CD1c-positive myeloid dendritic cell (primary cell): ENCODE results near the gene YPEL1.
A peak's percentile ranks its signal among the peaks of the same experiment; 100 is the strongest.
"Not testable (repeated sequence)": the region's sequence is repeated elsewhere in the genome, so short reads cannot be mapped to it uniquely, and the experiment has no call there.

Source experiments
- DNase-seq: peaks from one replicate; pipeline ENCODE4 v3.0.0-alpha.2; 2016; ENCODE audit errors: extremely low spot score

YPEL1 gene

DNA sequence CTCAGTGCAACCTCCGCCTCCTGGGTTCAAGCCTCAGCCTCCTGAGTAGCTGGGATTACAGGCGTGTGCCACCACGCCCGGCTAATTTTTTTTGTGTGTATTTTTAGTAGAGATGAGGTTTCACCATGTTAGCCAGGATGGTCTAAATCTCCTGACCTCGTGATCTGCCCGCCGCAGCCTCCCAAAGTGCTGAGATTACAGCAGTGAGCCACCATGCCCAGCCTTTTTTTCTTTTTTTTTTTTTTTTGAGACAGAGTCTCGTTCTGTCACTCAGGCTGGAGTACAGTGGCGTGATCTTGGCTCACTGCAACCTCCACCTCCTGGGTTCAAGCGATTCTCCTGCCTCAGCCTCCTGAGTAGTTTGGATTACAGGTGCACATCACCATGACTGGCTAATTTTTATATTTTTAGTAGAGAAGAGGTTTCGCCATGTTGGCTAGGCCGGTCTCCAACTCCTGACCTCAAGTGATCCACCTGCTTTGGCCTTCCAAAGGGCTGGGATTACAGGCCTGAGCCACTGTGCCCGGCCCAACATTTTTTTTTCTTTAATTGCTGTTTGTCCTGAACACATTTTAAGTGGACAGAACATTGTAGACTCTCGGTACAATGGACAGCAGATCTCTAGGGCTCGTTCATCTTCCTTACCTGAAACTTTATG lies 14.3 kb downstream of the YPEL1 start:
- DNase-seq: not testable (repeated sequence)

DNA sequence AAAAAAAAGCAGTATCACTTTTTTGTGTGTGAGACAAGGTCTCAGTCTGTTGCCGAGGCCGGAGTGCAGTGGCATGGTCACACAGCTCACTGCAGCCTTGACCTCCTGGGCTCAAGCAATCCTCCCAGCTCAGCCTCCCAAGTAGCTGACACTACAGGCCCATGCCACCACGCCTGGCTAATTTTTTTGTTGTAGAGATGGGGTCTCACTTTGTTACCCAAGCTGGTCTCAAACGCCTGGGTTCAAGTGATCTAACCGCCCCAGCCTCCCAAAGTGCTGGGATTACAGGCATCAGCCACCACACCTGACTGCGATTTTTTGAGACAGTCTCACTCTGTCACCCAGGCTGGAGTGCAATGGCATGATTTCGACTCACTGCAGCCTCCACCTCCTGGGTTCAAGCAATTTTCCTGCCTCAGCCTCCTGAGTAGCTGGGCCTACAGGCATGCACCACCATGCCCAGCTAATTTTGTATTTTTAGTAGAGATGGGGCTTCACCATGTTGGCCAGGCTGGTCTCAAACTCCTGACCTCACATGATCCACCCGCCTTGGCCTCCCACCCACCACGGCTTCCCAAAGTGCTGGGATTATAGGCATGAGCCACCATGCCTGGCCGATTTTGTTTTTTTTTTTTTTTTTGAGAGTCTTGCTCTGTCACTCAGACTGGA lies 15.3 kb downstream of the YPEL1 start:
- DNase-seq: not testable (repeated sequence)

DNA sequence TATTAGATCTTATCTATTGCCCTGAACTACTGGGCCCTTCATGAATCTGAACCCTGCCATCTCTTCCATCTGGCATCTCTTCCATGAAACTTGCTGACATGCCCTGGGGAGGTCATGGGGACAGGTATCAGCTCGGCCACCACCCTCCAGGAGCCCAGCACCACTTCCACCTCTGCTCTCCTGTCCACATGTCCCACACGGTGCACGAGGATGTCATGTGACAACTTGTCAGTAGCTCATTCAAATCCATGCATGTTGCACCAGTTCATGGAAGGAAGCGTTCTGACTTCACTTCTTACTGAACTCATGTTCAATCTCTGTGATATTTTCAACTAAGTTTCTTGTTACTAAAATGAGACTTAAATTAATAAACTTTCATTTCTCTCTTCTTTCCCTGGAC lies 16.6 kb downstream of the YPEL1 start:
- DNase-seq: peak; percentile 51

DNA sequence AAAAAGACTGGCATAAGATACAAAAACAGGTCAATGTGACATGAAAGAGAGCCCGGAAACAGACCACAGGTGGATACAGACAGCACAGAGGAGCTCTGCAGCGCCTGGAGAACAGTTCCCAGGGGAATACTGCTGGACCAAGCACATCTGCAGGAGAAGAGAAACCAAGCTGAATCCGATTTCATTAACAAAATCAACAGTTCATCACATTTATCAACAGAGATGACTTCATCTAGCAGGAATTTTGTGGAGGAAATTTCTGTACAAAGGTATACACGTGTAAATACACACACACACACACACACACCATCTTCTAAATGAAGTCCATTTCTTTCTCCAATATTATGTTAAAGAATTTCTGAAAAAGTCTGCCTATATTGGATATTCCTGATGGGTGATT lies 17.1 kb downstream of the YPEL1 start:
- DNase-seq: no peak

DNA sequence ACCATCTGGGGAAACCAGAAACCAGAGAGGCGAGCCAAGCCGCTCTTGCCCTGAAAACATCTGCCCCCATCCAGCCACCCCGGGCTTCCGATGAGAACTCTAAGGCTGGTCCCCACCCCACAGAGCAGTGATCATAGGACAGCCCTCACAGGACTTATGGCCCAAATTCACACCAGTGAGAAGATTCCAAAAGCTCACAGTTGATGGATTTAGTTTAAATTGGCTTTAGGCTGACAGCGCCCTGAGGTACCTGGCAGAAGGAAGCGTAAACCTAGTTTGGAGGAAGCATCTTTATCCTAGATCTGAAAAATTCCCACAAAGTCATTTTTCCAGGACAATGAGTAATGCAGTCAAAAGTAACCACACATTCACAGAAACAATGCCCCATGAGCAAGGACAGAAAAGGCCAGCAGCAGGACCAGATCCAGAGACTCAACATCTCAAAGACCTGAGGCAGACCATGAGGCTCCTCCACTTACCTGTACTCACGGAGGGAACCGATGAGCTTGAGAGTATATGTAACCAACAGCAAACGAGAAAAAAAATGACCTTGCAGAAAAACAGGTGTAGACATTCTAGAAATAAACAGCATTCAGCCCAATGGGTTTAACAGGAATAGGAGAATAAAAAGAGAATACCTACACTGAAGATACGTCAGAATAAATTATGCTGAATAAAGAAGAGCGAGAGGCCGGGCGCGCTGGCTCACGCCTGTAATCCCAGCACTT lies 19.0 kb downstream of the YPEL1 start:
- DNase-seq: not testable (repeated sequence)

DNA sequence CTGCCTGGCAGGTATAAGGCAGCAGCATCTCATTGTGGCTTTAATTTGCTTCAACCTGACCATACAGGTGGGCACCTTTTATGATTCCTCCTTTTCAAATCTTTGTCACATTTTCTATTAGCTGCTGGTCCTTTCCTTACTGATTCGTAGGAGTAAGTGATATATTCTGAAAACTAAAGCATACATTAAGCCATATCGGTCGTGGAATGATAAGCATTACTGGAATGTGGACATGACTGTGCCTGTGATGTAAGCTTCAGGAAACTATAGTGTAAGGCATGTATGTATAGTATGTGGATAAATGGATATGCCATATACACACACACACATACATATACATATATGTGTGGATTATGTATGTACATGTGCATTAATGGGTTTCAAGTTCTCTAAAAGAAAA lies 20.8 kb downstream of the YPEL1 start:
- no peak for DNase-seq

DNA sequence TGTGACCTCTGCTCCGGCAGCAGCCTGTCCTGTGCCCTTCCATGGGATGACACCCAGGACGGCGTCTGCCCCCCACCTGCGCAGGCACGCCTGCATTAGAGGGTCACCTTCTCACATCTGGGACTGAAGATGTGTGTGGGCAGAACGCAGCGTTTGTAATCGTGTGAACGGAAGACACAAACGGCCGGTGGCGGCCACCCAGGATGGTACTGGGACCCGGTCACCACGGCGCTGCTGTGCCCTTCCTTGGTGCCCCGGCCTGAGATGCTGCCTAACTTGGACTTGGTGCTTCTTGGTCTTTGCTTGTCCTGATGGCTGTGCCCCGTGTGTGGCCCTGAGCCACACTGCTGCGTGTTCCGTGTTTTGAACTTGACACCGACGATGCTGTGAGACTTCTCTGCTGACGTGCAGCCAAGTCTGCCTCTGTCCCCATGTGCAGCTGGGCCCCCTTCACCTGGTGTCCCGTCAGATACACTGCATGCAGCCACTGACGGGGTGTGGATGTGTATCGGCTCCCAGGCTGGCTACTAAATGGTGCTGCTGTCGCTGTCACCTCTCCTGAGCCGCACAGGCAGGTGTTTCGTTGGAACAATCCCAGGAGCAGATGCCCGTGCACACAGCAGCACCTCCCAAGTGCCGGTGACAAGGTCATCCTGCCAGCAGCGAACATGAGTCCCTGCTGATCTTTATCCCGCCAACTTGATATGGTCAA lies 21.4 kb downstream of the YPEL1 start:
- DNase-seq: no peak

DNA sequence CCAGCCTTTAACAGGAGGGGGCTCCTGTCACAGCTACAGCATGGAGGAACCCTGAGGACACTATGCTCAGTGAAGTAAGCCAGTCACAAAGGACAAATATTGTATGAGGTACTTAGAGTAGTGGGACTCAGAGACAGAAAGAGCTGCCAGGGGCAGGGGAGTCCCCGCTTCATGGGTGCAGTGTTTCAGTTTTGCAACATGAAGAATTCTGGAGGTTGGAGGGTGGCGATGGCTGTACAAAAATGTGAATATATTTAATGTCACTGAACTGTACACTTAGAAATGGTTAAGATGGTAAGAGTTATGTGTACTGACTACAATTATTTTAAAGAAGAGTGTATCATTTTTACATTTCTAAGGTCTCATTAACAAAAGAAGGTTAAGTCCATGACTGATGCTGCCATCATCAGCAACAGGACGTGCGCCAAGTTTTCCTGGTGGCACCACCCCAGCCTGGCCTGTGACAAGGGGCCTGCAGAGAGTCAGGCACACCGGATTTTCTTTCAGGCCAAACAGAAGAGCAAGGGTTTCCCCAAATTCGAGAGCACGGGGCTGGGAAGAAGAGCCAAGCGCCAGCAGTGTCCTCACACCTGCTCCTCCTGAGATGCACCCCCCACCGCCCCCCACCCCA lies 22.1 kb downstream of the YPEL1 start:
- no peak for DNase-seq

DNA sequence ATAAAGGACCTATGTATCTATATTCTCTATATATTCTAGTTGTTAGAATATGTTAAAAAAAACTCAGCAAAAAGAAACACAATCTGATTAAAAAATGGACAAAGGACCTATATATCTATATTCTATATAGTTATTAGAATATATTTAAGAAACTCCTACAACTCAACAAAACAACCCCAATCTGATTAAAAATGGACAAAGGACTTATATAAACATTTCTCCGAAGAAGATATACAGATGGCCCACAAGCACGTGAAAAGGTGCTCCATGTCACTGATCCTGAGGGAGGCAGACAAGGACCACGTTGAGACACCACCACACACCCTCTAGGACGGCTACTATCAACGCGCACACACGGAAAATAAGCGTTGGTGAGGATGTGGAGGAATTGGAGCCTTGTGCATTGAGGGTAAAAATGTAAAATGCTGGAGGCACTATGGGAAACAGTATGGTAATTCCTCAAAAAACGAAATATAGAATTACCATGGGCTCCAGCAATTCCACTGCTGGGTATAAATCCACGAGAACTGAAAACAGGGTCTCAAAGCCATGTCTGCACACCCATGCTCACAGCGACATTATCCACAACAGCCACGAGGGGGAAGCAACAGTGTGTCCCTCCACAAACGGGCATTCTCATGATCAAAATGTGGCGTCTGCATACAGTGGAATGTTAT lies 22.7 kb downstream of the YPEL1 start:
- DNase-seq: peak; percentile 76

DNA sequence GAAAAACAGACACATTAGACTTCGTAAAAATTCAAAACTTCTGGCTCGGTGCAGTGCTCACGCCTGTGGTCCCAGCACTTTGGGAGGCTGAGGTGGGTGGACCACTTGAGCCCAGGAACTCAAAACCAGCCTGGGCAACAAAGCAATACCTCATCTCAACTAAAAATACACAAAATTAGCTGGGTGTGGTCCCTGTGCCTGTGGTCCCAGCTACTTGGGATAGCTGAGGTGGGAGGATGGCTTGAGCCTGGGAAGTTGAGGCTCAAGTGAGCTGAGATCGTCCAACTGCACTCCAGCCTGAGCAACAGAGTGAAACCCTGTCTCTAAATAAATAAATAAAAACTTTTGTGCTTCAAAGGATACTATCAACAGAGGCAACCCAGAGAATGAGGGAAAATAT lies 23.7 kb downstream of the YPEL1 start:
- DNase-seq: no peak

DNA sequence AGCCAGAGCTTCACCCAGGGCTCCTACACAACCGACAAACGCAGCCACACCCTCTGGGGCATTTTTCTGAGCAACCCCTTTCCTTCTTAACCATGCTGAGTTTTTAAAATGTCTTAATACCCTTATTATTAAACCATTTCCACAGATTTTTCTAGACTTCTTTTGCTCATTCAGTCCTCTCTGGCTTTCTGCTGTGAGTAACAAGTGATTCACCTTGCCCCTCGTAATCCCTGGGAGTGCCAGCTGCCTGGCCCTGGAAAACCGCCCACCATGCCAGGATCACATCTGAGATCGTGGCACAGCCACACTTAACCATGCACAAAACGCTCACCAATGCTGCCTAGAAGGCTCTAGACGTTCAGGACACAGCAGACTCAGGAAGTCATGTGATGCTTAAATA lies 25.4 kb downstream of the YPEL1 start:
- no peak for DNase-seq

DNA sequence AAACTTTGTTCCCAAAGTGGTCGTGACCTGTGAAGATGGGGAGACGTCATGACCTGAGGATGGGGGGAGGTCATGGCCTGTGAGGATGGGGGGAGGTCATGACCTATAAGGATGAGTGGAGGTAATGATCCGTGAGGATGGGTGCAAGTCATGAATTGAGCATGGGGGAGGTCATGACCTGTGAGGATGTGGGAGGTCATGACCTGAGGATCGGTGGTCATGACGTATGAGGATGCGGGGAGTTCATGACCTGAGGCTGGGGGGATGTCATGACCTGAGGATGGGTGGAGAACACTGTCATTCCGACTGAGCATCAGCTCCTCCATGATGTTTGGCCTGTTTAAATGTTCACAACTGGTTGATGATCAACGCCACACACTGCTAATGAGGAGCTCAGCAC lies 25.9 kb downstream of the YPEL1 start:
- DNase-seq: no peak

DNA sequence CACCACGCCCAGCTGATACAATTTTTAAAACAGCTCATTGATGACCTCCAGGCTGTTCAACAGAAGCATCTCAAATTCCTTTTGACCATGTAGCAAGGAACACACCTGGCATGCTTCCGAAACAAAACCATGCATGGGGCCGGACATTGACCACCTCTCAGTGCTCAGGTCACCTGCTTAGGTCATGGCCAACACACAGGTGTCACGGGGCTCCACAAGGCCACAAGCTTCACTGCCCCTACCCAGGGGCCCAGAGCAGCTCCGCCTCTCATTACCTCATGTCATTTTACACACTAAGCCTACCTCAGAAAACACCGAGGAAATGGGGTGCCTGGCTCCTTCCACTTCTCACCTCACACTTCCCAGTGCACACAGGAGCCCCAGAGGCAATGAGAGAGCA lies 26.6 kb downstream of the YPEL1 start:
- DNase-seq: no peak

DNA sequence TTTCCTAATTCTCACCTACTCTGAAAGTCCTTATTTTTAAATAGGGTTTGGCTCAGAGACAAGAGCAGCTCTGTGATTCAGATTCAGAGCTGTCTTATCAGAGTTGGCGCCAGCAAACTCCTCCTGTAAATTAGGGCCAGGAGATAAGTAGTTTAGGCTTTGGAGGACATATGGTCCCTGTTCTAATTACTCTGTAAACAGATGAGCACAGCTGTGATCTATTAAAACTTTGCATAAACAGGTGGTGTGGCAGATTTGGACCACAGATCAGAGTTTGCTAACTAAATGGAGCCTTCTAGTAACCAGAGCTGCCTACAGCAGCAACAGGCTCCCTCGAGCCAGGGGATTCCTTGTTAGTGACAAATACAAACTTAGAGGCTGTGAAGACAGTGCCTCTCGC lies 27.9 kb downstream of the YPEL1 start:
- no peak for DNase-seq

DNA sequence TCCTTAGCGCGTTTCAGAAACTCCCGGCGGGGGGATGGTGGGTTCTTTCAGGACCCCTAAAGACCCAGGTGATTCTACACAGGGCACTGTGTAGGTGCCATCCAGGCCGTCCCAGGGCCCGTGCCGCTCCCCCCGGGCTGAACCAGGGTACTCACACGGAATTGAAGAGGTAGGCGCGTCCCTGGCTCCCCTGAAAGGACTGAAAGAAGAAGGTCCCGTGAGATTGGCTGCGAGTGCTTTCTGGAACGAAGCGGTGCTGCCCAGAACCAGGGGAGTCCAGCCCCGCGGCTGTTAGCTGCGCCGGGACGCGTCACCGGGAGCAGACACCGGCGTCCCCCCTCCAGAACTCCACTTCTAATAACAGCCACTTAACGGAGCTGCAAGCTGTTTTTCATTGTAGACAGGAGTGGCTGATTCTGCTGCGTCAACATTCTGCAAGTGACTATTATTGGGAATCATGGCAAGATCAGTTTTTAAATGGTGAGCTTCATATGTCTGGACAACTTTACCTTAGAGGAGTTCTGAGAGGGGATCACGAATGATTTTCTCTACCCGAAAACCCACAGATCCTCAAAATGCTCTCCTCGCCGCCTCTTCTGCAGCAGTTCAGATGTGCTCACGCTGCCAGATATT lies 31.8 kb downstream of the YPEL1 start:
- DNase-seq: no peak

DNA sequence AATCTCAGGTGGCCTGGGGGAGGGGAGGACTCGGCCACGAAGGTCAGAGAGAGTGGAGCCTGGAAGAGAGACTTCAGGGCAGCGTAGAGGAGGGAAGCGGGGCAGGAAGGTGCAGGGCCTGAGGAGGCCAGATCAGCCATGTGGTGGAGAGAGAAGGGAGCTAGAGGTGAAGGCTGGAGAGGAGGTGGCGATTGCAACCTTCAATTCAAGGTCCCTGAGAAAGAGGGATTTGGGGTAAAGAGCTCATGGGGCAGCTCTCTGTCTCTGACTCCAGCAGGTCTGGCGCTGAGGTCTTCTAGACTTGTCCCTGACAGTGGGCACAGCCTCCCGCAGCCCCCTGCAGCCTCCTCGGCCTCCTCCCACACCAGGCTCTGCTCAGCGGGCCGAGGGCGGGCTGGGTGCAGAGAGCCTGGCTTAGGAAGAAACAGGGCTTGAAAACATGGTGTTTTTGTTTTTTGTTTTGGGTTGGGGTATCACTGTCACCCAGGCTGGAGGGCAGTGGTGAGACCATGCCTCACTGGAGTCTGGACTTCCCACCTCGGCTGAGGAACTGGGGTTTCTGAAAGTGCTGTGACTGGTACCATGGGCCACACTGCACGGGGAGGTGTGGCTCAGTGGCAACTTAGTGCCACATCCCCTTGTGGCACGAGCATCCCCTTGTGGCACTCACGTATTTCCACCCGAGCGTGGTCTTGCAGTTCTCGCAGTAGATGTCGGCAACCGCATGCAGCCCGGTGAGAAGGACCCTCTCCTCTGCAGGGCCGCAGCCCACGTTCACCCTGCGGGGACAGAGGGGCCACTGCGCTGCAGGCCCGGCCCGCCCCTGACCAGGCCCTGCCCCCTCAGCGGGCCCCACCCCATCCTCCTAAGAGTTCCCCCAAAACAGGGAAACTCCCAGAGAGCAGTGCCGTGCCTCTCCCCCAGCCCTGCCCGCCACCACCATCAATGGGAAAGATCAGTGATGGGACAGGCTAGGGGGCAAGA lies 32.6 kb downstream of the YPEL1 start:
- DNase-seq: no peak

DNA sequence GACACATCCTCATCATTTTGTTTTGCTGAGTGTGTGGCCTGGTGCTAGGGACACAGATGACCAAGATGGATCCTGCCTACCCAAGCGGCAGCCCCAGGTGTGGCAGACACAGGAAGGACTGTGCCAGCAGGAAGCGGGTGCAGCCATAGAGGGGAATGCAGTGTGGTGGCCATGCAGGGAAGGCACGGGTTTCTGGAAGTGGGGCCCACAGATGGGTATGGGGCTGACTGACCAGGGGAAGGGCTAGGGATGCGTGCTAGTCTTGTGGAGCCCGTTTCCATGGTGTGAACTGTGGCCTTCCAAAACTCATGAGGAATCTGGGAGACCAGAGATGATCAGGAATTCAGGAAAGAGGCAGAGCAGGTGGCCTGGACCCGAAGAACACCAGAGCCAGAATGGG lies 33.5 kb downstream of the YPEL1 start:
- no peak for DNase-seq

DNA sequence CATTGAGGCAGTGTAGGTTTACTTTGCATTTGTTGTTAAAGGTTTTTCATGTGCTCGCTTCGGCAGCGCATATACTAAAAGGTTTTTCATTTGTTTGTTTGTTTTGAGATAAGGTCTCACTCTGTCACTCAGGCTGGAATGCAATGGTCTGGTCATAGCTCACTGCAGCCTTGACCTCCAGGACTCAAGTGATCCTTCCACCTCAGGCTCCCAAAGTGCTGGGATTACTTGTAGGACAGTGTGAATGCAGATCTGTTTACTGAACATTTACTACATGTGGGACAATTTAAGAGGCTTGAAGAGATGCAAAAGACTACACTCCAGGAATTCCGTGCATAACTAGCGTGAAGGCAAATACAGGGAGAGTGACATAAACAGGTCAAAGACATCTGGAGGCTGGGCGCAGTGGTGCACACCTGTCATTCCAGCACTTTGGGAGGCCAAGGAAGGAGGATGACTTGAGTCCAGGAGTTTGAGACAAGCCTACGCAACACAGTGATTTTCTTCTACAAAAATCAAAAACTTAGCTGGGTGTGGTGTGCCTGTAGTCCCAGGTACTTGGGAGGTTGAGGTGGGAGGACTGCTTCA lies 34.1 kb downstream of the YPEL1 start:
- no peak for DNase-seq

DNA sequence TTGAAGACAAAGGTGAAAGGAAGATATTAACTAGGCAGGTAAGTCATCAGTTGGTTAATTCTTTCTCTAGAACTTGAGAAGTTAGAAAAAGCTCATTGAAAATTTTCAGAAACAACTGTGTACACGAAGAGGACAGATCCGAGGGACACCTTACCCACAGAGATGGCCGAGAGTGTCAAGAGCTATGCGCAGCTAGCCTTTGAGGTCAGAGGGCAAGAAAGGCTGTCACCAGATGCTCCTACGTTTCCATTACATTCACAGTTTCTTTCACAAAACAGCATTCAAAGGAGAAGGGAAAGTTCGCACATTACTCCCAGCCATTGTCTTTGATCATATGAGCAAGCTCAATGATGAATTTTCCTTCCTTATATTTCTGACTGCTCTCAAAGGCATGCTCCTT lies 34.8 kb downstream of the YPEL1 start:
- DNase-seq: no peak
